Erythroblast (primary cell): Measurements from ENCODE around the gene RASA2.

Experiments used
- DNase-seq, 2 experiments: peaks; one replicate each; lab custom pipeline; 2025; lab: John Stamatoyannopoulos, UW
- GATA1 ChIP-seq: IDR thresholded peaks from 2 replicates; pipeline ENCODE4 v1.6.1; 2011; ENCODE audit warnings: low read depth, mild to moderate bottlenecking, control low read depth, low read length, moderate library complexity
- POLR2A ChIP-seq: IDR thresholded peaks from 2 replicates; pipeline ENCODE4 v1.6.1; 2011; ENCODE audit warnings: mild to moderate bottlenecking, low read length

The RASA2 gene

GRCh38 chr3:141452045-141452444, 34.8 kb upstream of the RASA2 start:
- TF ChIP-seq GATA1 (no peak), POLR2A (no peak)

DNA sequence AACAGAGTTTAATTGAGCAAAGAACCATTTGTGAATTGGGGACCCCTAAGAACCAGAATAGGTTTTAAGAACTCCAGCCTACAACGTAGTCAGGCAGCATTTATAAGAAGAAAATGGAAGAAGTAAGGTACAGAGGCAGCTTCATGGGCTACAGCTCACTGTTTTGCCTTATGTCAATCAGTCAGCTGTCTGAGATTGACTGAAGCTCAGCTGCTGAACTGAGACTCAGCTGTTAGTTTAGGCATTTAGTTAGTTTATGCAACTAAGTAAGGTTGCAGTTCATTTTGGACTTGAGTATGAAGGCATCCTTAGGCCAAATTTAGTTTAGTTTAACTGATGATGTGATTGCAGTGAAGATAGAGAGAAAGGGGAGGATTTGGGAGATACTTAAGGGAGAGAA, 34.1 kb upstream of the RASA2 start:
- no peak for DNase-seq
- TF ChIP-seq POLR2A, result no peak
- TF ChIP-seq GATA1, result no peak

More at GRCh38 chr3:141452045-141452444, 34.8 kb upstream of the RASA2 start:
- peak; percentile 67 to 76 for DNase-seq

GRCh38 chr3:141454054-141454453, 32.8 kb upstream of the RASA2 start:
- peak; percentile 25 for TF ChIP-seq POLR2A
- TF ChIP-seq GATA1, result no peak
- DNase-seq, result peak; percentile 45 to 80

GRCh38 chr3:141454906-141455602, 31.8 kb upstream of the RASA2 start:
- peak; percentile 83 to 85 for DNase-seq
- no peak for TF ChIP-seq GATA1
- TF ChIP-seq POLR2A, result no peak

DNA sequence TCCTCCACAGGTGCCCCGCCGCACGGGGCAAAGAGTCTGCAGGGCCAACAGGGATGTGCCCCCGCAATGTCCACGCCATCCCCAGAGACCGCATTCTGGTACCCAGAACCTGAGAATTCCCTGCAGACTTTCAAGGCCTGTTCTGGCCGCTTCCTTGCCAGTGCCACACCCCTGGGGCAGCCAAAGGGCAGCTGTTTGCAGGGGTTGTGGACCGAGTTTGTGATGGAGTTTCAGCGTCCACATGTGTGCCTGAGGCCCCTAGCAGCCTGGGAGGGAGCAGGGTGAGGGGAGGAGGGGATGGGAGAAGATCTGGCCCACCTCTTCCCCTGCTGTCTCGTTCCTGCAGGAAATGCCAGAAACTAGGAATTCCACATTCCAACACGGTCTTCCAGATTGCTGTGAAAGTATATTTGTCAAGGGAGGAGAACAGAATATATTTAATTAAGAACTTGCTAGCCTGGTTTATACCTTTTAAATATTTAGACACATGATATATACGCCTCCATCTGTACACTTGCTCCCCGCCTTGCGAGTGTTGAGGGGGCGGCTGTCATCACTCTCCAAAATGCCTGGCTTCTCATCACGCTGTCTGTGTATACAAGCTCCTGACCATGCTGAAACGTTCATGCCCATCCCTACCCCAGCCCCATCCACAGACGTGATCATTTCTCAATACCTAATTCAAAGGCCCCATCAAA, 31.1 kb upstream of the RASA2 start:
- DNase-seq, result no peak
- TF ChIP-seq GATA1 (no peak), POLR2A (no peak)

DNA sequence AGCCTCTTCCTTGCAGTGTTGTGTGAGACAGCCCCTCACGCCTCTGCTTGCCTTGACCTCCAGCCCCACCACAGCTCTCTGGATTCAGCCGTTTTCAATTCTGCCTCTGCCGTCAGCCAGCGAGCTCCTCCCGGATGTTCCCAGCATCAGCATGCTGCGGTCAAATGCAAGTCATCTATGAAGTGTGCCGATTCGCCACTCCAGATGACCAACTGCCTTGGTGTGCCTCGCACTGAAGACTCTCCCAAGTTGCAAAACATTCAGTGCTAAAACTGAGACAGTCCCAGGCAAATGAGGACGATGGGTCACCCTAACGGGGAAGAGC, 30.6 kb upstream of the RASA2 start:
- no peak for DNase-seq
- no peak for TF ChIP-seq POLR2A

DNA sequence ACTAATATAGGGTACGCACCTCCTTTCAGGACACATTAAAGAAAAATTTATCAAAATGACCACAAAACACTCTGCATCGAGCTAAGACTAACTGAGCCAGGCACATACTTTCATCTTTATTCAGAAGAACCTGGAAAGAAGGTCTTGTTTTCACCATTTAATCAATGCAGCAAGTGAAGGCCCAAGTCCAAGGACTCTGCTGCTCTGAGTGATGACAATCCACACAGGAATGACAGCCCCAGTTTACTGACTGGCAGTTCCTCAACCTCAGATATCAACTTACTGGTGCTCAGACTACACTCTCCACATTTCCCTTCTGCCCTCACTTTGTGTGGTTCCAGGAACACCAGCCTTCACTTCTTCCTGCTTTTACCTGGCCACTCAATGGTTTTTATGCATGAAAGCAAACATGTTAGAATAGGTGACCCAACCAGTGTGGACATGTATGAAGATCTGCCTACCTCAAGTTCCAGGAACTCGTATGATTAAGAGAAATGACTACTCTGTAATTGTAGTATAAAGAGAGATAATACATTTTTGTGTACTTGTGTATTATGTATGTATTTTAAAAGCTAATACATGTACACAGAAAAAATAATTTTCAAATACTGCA, 29.1 kb upstream of the RASA2 start:
- no peak for TF ChIP-seq POLR2A
- no peak for TF ChIP-seq GATA1
- DNase-seq, result no peak

GRCh38 chr3:141459008-141459407, 27.8 kb upstream of the RASA2 start:
- DNase-seq, result peak; percentile 46 to 76
- TF ChIP-seq GATA1, result no peak
- TF ChIP-seq POLR2A, result no peak

GRCh38 chr3:141460097-141460704, 26.6 kb upstream of the RASA2 start:
- peak; percentile 80 to 88 for DNase-seq
- TF ChIP-seq POLR2A, result no peak
- TF ChIP-seq GATA1, result no peak

DNA sequence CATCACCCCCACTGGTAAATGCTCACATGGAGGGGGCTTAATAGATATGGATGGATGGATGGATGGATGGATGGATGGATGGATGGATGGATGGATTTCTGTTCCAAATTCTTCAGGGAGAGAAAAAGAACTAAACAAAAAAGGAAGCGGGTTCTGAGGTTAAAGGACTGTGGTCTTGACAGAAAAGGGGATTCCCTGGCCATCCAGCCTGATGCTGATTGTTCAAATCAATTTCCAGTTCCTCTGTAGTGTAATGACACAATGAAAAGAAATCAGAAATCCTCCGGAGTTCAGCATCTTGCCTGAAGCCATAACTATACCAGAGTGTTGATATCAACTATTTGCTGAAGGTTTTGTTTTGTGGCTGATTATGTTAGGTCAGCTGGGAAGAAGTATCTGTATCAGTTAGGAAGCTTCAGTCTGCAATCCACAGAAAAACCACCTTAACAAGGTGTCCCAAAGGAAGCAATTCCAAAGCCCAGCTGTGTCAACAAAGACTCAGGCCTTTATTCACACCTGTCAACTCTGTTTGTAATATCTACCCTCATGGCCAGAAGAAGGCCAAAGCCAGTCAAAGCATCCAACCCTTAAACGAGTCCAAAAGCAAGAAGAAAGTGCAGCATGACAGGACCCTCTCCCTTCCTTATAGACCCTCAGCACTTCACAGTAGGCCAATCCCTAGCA, 24.5 kb upstream of the RASA2 start:
- no peak for DNase-seq
- no peak for TF ChIP-seq GATA1
- no peak for TF ChIP-seq POLR2A

GRCh38 chr3:141465221-141465620, 21.6 kb upstream of the RASA2 start:
- TF ChIP-seq POLR2A (no peak), GATA1 (no peak)
- no peak for DNase-seq

DNA sequence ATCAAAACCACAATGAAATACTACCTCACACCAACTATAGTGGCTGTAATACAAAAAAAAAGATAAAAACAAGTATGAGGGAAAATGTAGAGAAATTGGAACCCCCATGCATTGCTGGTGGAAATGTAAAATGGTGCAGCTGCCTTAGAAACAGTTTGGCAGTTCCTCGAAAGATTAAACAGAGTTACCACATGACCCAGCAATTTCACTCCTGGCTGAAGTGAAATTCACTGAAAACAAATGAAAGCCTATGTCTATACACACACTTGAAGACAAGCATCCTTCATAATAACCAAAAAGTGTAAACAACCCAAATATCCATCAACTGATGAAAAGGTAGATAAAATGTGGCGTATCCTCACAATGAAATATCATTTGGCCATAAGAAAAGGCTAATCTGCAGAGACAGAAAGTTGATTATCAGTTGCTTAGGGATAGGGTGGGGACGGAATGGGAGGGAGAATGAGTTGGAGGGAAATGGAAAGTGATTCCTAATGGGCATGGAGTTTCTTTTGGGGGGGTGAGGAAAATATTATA, 20.1 kb upstream of the RASA2 start:
- no peak for DNase-seq
- TF ChIP-seq POLR2A (no peak), GATA1 (no peak)

DNA sequence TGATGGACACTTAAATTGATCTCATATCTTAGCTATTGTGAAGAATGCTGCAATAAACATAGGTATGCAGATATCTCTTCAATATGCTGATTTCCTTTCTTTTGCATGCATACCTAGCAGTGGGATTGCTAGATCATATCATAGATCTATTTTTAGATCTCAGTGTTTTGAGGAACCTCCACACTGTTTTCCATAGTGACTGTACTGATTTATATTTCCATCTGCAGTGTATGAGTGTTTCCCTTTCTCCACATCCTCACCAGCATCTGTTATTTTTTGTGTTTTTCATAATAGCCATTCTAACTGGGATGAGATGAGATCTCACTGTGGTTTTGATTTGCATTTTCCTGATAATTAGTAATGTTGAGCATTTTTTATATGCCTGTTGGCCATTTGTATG, 17.1 kb upstream of the RASA2 start:
- TF ChIP-seq POLR2A, result no peak
- DNase-seq, result no peak
